Activated T-helper 2 cell treated with anti-CD3 and anti-CD28 coated beads, Interferon-gamma antibody, Interleukin-2, Interleukin-4, amounts not matched to agents 10 μg/mL and 5 μg/mL and 100 μg/mL, durations not matched to agents 14 hours and 24 hours and 36 hours (primary cell): ENCODE data around the gene HDAC8. TPM values are rescaled to one million over a fixed set of nuclear protein-coding genes. Genes with fewer than 3 reads are reported as not detected.

ENCODE experiments used
- DNase-seq: peaks from one replicate; pipeline ENCODE4 v3.0.0; 2021; ENCODE audit warnings: low spot score
- H3K27ac Mint-ChIP-seq: one replicate; pipeline ENCODE4 v1.8.0; 2021; ENCODE audit warnings: mixed read lengths
- H3K27me3 Mint-ChIP-seq: one replicate; pipeline ENCODE4 v1.8.0; 2021; ENCODE audit warnings: low read depth, mixed read lengths
- H3K36me3 Mint-ChIP-seq: one replicate; pipeline ENCODE4 v1.8.0; 2021; ENCODE audit warnings: low read depth, mixed read lengths
- H3K4me1 Mint-ChIP-seq: one replicate; pipeline ENCODE4 v1.8.0; 2021; ENCODE audit warnings: low read depth, mixed read lengths
- H3K4me3 Mint-ChIP-seq: one replicate; pipeline ENCODE4 v1.8.0; 2021; ENCODE audit warnings: low read depth, mild to moderate bottlenecking, moderate library complexity, mixed read lengths
- H3K9me3 Mint-ChIP-seq: one replicate; pipeline ENCODE4 v1.8.0; 2021; ENCODE audit warnings: mixed read lengths
- intact Hi-C: fragments of 100-400 bp; cut with micrococcal nuclease; formaldehyde crosslinking; loops from one replicate; pipeline ENCODE4 v1.15.1; 2023
- total RNA-seq: library from RNA; stranded (reverse); gene quantifications from 2 replicates; pipeline ENCODE4 v1.2.3, GENCODE V29; 2022

Gene HDAC8
- total RNA-seq, 1 donor from 2014 or later = 34.9 TPM

DNA sequence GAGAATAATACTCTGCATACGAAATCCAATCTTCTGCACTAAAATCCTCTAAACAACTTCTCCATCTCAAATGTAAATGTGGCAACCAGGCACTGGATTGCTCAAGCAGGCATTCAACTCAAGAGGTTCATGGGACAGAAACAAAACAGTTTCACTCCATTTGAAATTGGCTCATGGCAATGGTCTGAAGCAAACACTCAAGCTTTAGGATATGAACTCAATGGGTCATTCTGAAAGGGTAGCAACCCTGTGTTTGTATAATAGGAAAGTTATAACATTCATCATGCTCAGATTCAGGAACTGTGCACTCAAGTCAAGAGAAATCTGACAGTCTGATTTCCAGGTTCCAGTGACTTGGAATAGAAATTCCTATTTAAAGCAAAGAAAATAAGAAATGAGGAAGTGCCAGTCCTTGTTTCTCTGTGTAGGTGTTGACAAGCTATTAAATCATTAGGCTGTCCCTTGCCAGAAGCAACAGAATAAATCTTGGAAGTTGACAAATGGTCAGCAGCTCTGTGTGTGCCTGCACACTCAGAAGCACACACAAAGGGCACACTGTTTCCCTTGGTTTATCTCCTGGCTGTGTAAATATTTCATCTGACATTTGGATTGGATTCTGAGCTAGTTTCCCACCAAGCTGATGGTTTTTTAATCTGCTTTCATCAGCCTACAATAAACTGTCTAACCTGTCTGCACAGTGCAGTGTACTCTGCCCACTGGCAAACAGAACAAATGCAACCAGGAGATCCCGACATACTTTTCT, 191.0 kb downstream of the HDAC8 start:
- no peaks in the 10 kb centered on the region for H3K36me3 Mint-ChIP-seq
- intact Hi-C loops = no loop called here
- no peak overlapping the region for H3K27ac Mint-ChIP-seq
- no peaks in the 10 kb centered on the region for H3K4me1 Mint-ChIP-seq
- no peak overlapping the region for H3K4me3 Mint-ChIP-seq
- no peaks in the 10 kb centered on the region for H3K27me3 Mint-ChIP-seq
- no peak for DNase-seq
- no peaks in the 10 kb centered on the region for H3K9me3 Mint-ChIP-seq

DNA sequence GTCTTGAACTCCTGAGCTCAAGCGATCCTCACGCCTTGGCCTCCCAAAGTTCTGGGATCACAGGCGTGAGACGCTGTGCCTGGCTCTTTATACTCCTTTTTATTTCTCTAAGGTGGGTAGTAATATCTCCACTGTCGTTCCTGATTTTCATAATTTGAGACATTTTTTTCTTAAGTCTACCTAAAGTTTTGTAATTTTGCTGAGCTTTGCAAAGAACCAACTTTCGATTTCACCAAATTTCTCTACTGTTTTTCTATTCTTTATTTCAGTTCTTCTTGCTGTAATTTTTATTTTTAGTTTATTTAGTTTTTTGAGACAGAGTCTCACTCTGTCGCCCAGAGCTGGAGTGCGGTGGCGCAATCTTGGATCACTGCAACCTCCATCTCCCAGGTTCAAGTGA, 196.5 kb downstream of the HDAC8 start:
- no peak for DNase-seq
- no peaks in the 10 kb centered on the region for H3K36me3 Mint-ChIP-seq
- H3K27me3 Mint-ChIP-seq = no peaks in the 10 kb centered on the region
- no peaks in the 10 kb centered on the region for H3K9me3 Mint-ChIP-seq
- no peaks in the 10 kb centered on the region for H3K4me1 Mint-ChIP-seq
- intact Hi-C loops = no loop called here
- H3K4me3 Mint-ChIP-seq = no peak overlapping the region
- no peak overlapping the region for H3K27ac Mint-ChIP-seq

DNA sequence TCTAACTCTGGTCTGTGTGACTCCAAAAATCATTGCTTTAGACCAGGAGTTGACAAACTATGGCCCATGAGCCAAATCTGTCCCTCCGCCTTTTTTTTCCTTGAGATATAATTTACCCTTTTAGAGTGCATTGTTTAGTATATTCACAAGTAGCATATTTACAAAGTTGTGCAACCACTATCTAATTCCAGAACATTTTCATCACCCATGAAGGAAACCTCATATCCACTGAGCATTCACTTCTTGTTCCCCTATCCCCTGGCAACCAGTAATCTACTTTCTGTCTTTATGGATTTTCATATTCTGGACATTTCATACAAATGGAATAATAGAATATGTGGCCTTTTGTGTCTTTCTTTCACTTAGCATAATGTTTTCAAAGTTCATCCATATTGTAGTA, 199.5 kb downstream of the HDAC8 start:
- Mint-ChIP-seq H3K27me3 (no peaks in the 10 kb centered on the region), H3K36me3 (no peaks in the 10 kb centered on the region), H3K4me3 (no peak overlapping the region), H3K4me1 (peaks cover 2% of the 10 kb centered on the region), H3K27ac (no peak overlapping the region), H3K9me3 (no peaks in the 10 kb centered on the region)
- intact Hi-C loops = no loop called here
- no peak for DNase-seq

DNA sequence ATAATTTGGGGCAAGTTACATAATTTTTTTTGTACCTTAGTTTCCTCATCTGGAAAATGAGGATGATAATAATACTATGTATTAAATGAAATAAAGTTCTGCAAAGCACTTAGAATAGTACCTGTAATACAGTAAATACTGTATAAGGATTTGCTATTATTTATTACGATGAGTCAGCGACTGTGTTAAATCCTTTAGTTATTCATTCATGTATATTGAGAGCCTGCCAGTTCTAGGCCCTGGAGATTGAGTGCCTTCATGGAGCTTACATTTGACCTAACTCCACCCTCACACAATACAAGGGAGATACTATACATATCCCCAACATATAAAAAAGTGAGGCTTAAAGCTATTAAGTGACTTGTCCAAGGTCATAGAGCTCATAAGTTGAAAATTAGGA, 199.9 kb downstream of the HDAC8 start:
- no peak for DNase-seq
- H3K27ac Mint-ChIP-seq = no peak overlapping the region
- H3K36me3 Mint-ChIP-seq = no peaks in the 10 kb centered on the region
- H3K9me3 Mint-ChIP-seq = no peaks in the 10 kb centered on the region
- no peaks in the 10 kb centered on the region for H3K27me3 Mint-ChIP-seq
- peaks cover 2% of the 10 kb centered on the region for H3K4me1 Mint-ChIP-seq
- H3K4me3 Mint-ChIP-seq = no peak overlapping the region
- intact Hi-C loops = no loop called here

DNA sequence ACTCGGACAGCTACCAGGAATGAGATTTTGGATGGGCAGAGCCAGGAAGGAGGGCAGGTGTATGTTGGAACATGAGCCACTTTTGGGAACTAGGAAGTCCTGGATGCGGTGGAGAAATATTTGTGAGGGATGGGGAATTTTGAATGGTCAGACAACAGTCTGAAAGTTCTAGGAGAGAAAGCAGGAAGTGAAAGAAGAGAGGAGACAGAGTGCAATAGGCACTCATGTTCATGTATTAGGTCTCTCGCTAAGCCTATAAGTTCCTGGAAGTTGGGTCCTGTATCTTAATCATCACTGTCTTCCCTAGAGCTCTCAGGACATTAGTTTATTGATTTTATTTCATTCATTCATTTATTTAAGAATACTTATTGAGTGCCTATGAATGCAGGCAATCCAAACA, 201.2 kb downstream of the HDAC8 start:
- H3K27me3 Mint-ChIP-seq = no peaks in the 10 kb centered on the region
- intact Hi-C loops = no loop called here
- no peaks in the 10 kb centered on the region for H3K36me3 Mint-ChIP-seq
- H3K27ac Mint-ChIP-seq = no peak overlapping the region
- H3K4me1 Mint-ChIP-seq = peaks cover 2% of the 10 kb centered on the region
- no peaks in the 10 kb centered on the region for H3K9me3 Mint-ChIP-seq
- no peak overlapping the region for H3K4me3 Mint-ChIP-seq
- no peak for DNase-seq

DNA sequence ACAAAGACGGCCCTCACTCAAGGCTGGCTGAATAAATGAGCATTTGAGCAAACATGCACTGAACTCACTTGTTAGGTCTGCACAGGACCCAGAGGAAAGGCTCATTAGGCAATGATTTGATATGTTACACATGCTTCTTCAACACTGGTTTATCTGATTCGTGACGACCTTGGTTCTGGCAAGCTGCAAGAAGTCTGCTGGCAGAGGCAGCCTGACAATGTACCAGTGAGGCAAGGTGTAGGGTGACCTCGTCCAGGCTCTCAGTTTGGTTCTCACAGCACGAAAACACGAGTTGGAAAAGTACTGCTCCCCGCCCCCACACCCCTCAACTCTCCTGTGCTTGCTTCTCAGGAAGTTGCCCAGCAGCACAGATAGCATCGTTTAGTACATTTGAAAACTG, 203.8 kb downstream of the HDAC8 start:
- no peak for DNase-seq
- peaks cover 2% of the 10 kb centered on the region for H3K4me1 Mint-ChIP-seq
- H3K36me3 Mint-ChIP-seq = no peaks in the 10 kb centered on the region
- intact Hi-C loops = no loop called here
- no peaks in the 10 kb centered on the region for H3K27me3 Mint-ChIP-seq
- no peak overlapping the region for H3K4me3 Mint-ChIP-seq
- no peaks in the 10 kb centered on the region for H3K9me3 Mint-ChIP-seq
- no peak overlapping the region for H3K27ac Mint-ChIP-seq

DNA sequence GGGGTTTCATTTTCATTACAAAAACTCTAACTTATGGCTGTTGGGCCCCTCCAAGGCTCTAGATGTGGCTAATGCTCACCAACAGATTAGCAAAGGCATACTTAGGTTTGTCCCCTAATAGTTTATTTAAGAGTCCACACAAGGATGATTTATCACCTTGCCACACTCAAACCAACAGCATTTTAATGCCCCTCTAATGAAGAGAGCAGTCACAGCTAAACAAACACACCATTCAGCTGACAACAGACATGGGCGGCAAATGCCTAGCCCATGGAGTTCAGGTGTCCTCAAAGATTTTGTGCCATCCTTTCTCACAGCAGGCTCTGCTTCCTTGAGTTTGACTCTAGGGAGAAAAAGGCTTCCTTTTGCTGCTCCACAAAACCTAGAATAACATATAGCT, 205.1 kb downstream of the HDAC8 start:
- no peaks in the 10 kb centered on the region for H3K9me3 Mint-ChIP-seq
- no peak for DNase-seq

DNA sequence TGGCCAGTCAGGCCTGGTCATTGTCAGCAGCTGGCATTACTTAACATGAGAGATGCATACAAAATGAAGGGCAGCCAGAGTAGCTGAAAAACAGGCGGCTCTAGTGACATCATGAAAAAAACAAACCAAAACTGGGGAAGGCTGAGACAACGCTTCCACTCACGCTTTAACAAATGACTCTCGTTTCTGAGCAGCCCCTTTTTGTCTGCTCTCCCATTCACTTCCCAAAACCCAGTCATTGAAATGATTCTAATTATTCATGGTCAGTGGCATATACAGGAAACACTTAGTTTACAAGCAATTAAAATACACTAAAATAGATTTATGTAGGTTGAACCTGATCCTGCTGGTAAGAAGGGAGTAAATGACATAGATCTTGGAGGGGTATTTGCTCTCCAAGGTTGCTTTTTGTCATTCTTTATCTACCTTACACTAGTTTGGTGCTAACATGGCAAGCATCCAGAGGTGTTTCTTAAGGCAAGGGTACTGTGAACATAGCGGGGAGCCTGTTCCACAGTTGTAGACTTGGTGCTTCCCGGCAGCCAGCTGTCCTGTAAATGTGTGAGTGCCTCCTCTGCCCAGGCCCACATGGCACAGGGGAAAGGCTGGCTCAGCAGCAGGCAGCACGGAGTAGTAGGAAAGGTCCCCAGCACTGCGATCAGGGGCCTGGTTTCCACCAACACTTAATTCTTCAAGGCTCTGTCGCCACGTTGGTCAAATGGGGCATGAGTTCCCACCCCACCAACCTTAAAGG, 205.8 kb downstream of the HDAC8 start:
- Mint-ChIP-seq H3K27me3 (no peaks in the 10 kb centered on the region), H3K36me3 (no peaks in the 10 kb centered on the region), H3K4me3 (no peak overlapping the region), H3K27ac (no peak overlapping the region), H3K9me3 (no peaks in the 10 kb centered on the region), H3K4me1 (peaks cover 2% of the 10 kb centered on the region)
- DNase-seq = no peak
- intact Hi-C loops = no loop called here

More for the DNA sequence above, 205.1 kb downstream of the HDAC8 start:
- no peaks in the 10 kb centered on the region for H3K36me3 Mint-ChIP-seq
- intact Hi-C loops = no loop called here
- H3K27ac Mint-ChIP-seq = no peak overlapping the region
- H3K27me3 Mint-ChIP-seq = no peaks in the 10 kb centered on the region
- no peak overlapping the region for H3K4me3 Mint-ChIP-seq
- H3K4me1 Mint-ChIP-seq = peaks cover 2% of the 10 kb centered on the region

DNA sequence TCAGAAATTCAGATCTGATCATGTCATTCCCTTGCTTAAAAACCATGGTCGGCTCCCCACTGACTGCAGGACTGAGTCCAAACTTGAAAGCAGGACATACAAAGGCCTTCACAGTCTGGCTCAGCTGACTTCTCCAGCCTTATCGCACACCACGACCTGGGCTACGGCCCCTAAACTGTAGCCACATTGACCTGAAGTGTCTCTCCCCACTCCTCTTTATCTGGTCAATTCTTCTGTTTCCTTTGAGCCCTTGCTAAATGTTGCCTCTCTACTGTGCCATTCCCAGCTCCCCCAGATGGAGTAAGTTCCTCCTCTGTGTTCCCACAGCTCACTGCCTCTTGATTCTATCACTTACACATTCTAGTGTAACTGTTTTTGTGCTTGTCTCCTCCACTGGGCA, 206.5 kb downstream of the HDAC8 start:
- DNase-seq = no peak
- H3K9me3 Mint-ChIP-seq = no peaks in the 10 kb centered on the region
- H3K27me3 Mint-ChIP-seq = no peaks in the 10 kb centered on the region
- H3K4me1 Mint-ChIP-seq = peaks cover 2% of the 10 kb centered on the region
- no peak overlapping the region for H3K27ac Mint-ChIP-seq
- H3K36me3 Mint-ChIP-seq = no peaks in the 10 kb centered on the region
- no peak overlapping the region for H3K4me3 Mint-ChIP-seq
- intact Hi-C loops = no loop called here

DNA sequence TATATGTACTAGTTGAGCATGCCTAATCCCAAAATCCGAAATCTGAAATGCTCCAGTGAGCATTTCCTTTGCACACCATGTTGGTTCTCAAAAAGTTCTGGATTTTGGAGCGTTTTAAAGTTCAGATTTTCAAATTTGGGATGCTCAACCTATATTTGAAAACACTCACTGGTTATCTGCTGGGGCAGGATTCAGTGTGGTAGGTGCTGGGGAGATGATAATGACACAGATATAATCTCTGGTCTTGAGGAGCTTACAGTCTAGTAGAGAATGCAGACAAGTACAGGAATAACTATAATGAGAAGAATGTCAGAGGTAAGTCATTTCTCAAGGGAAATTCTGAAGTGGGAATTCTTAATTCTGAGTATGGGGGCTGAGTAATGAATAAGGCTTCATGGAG, 207.5 kb downstream of the HDAC8 start:
- no peaks in the 10 kb centered on the region for H3K36me3 Mint-ChIP-seq
- peaks cover 2% of the 10 kb centered on the region for H3K4me1 Mint-ChIP-seq
- H3K4me3 Mint-ChIP-seq = no peak overlapping the region
- H3K27ac Mint-ChIP-seq = no peak overlapping the region
- H3K27me3 Mint-ChIP-seq = no peaks in the 10 kb centered on the region
- intact Hi-C loops = no loop called here
- DNase-seq = no peak
- H3K9me3 Mint-ChIP-seq = no peaks in the 10 kb centered on the region

DNA sequence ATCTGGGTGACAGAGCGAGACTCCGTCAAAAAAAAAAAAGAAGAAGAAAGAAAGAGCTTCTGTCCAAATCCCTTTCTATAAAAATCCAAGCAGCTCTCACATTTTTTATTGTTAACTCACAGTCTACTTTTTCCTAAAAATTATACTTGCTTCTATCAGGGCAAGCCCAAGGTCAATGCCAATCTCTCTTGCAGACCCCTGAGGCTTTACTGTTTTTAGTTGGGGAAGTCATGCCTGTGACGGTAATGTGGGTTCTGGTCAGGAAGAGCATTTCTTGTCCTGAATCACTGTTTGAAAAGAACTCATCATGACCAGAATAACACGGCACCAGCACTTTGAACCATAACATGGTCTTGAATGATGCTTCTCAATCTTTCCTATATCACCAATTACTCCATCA, 212.3 kb downstream of the HDAC8 start:
- no peak for DNase-seq
- Mint-ChIP-seq H3K27me3 (no peaks in the 10 kb centered on the region), H3K27ac (no peak overlapping the region), H3K9me3 (no peaks in the 10 kb centered on the region), H3K4me3 (no peak overlapping the region), H3K36me3 (no peaks in the 10 kb centered on the region), H3K4me1 (no peaks in the 10 kb centered on the region)
- intact Hi-C loops = no loop called here

DNA sequence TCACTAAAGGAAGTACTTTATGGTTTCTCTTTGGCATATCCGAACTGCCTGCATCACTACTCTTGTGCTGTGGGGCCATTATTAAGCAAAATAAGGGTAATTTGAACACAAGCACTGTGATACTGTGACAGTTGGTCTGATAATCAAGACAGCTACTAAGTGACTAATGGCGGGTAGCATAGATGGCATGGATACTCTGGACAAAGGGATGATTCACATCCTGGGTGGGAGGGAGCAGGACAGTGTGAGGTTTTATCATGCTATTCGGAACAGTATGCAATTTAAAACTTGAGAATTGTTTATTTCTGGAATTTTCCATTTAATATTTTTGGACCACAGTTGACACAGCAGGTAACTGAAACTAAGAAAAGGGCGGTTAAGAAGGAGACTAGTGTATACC, 214.3 kb downstream of the HDAC8 start:
- no peaks in the 10 kb centered on the region for H3K27me3 Mint-ChIP-seq
- H3K36me3 Mint-ChIP-seq = no peaks in the 10 kb centered on the region
- no peaks in the 10 kb centered on the region for H3K9me3 Mint-ChIP-seq
- DNase-seq = no peak
- H3K27ac Mint-ChIP-seq = no peak overlapping the region
- no peak overlapping the region for H3K4me3 Mint-ChIP-seq
- H3K4me1 Mint-ChIP-seq = no peaks in the 10 kb centered on the region
- intact Hi-C loops = no loop called here

DNA sequence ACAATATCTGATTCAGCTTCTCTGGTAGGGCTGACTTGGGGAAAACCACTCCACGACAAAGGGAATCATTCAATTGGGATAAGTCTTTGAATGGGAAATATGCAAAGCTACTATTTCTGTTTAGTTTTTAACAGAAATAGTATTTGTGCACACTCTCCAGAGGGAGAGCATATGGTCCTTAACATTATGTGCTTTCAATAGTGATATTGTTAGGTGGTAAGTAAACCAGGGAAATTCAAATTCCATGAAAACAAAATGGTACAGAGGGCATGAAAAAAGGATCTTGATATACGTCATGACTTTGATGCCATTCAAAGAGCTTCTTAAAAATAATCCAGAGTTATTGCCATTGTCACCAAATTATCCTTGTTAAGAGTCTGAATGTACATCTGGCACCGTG, 219.9 kb downstream of the HDAC8 start:
- DNase-seq = no peak
- Mint-ChIP-seq H3K36me3 (peaks cover 20% of the 10 kb centered on the region), H3K4me3 (no peak overlapping the region), H3K27me3 (no peaks in the 10 kb centered on the region), H3K9me3 (no peaks in the 10 kb centered on the region), H3K4me1 (peaks cover 24% of the 10 kb centered on the region), H3K27ac (no peak overlapping the region)
- intact Hi-C loops = no loop called here
